Stomach (tissue), 9 donors: Measurements from ENCODE around the gene SSR4. TPM values are rescaled to one million over a fixed set of nuclear protein-coding genes. Genes with fewer than 3 reads are reported as not detected.
A peak's percentile ranks its signal among the peaks of the same experiment; 100 is the strongest.

ENCODE experiments used
- DNase-seq, 2 donors: peaks; one replicate each; pipeline versions ENCODE4 v3.0.0 to v3.0.0-alpha.2; 2013 to 2019
- H3K27ac ChIP-seq, 5 donors: fragments of 200-600 bp in 4 of 5; sonication (generic) in 4 of 5; one replicate each; pipeline ENCODE4 v1.5.1; 2013 to 2019; ENCODE audit warnings: mild to moderate bottlenecking in 1 of 5, moderate library complexity in 1 of 5
- H3K27me3 ChIP-seq, 3 donors: fragments of 200-600 bp; sonication (generic); one replicate each; pipeline ENCODE4 v1.5.1; 2017 to 2019; ENCODE audit warnings: mixed run types in 1 of 3
- H3K36me3 ChIP-seq, 4 donors: fragments of 200-600 bp; sonication (generic); 1 replicate in 3 of 4; 2 replicates in 1 of 4; pipeline ENCODE4 v1.5.1; 2016 to 2019
- H3K4me1 ChIP-seq, 4 donors: fragments of 200-600 bp; sonication (generic); one replicate each; pipeline ENCODE4 v1.5.1; 2016 to 2019
- H3K4me3 ChIP-seq, 4 donors: fragments of 200-600 bp; sonication (generic) in 3 of 4; one replicate each; pipeline ENCODE4 v1.5.1; 2016 to 2019; ENCODE audit warnings: mild to moderate bottlenecking in 1 of 4
- H3K9me3 ChIP-seq, 4 donors: fragments of 200-600 bp; sonication (generic); one replicate each; pipeline ENCODE4 v1.5.1; 2016 to 2019
- CTCF ChIP-seq, 7 experiments: fragments of 450-650 bp in 4 of 7; fragments of 200-600 bp in 3 of 7; sonication (generic) in 3 of 7; IDR thresholded peaks; one replicate each; pipeline ENCODE4 v1.5.1; 2016 to 2019; ENCODE audit warnings: antibody characterized with exemption in 7 of 7, control low read depth in 2 of 7, mild to moderate bottlenecking in 1 of 7
- EP300 ChIP-seq: sonication (generic); formaldehyde crosslinking; IDR thresholded peaks from one replicate; pipeline ENCODE4 v1.6.1; 2017; ENCODE audit warnings: antibody characterized with exemption
- POLR2A ChIP-seq, 4 donors: fragments of 450-650 bp; IDR thresholded peaks; one replicate each; pipeline ENCODE4 v1.6.1; 2016; ENCODE audit warnings: antibody characterized with exemption in 4 of 4, control low read depth in 2 of 4, mild to moderate bottlenecking in 1 of 4, moderate library complexity in 1 of 4
- POLR2AphosphoS5 ChIP-seq, 3 donors: sonication (generic); formaldehyde crosslinking; IDR thresholded peaks; one replicate each; pipeline ENCODE4 v1.6.1; 2016; ENCODE audit warnings: antibody characterized with exemption in 3 of 3
- WGBS, 5 donors: extraction: QIAGEN DNeasy Blood & Tissue Kit in 3 of 5; methylation state at CpG; one replicate each; pipeline versions ENCODE4 v1.1.5 to v1.1.7; 2013 to 2018; 5-methylcytosine and 5-hydroxymethylcytosine counted together
- intact Hi-C: fragments of 100-400 bp; cut with DNase I; formaldehyde crosslinking; loops from one replicate; pipeline ENCODE4 v1.15.1; 2023; ENCODE audit warnings: low total_unique reads
- polyA plus RNA-seq, 3 donors: library from polyadenylated mRNA; stranded (reverse); fragments of 200-250 nt; gene quantifications; one replicate each; pipeline ENCODE4 v1.2.3, GENCODE V29; 2013
- total RNA-seq, 5 donors: library from RNA; depleted of rRNA; stranded (reverse); fragments of >200 nt; gene quantifications; one replicate each; pipeline versions ENCODE4 v1.1.0 to v1.2.3, GENCODE V29; 2014 to 2016
- donor health status: healthy with polysubstance abuse.
- donor health status: Bipolar disorder and iron deficiency.
- donor health status: healthy.

SSR4 gene
- total and polyA plus RNA-seq, 8 donors: 13.9 to 717 (median 174) TPM

- TF ChIP-seq EP300 (no peak), POLR2A (IDR thresholded peaks at IDR 0.05) (no peak), POLR2AphosphoS5 (IDR thresholded peaks at IDR 0.05) (no peak), CTCF (IDR thresholded peaks at IDR 0.05) (no peak)
- WGBS, 5 donors: 82 to 98% (median 90%) methylated on average over 5 to 18 of the region's 20 CpGs; no CpG with 5 or more reads in 1 of the 5 donors
- no peaks in the 10 kb centered on the region for H3K9me3 ChIP-seq
- intact Hi-C loops: no loop called here
- peaks cover 0 to 28% (median 2%) of the 10 kb centered on the region in 4 donors for H3K36me3 ChIP-seq
- H3K4me1 ChIP-seq: peaks cover 0 to 34% (median 26%) of the 10 kb centered on the region in 4 donors
- DNase-seq: peak in 1 of 2 donors; percentile 1
- no peak overlapping the region for H3K4me3 ChIP-seq
- H3K27me3 ChIP-seq: peaks cover 0 to 3% (median 0%) of the 10 kb centered on the region in 3 donors
- no peak overlapping the region for H3K27ac ChIP-seq
Measured at GRCh38 chrX:153767674-153768055, 26.8 kb upstream of the SSR4 start.

GRCh38 chrX:153768311-153769157 is 25.9 kb upstream of the SSR4 start:
- DNase-seq: peak in 1 of 2 donors; percentile 11
- Histone ChIP-seq H3K27ac (no peak overlapping the region), H3K4me3 (no peak overlapping the region), H3K4me1 (peaks cover 0 to 34% (median 26%) of the 10 kb centered on the region in 4 donors), H3K9me3 (no peaks in the 10 kb centered on the region), H3K36me3 (peaks cover 0 to 34% (median 2%) of the 10 kb centered on the region in 4 donors), H3K27me3 (peaks cover 0 to 3% (median 0%) of the 10 kb centered on the region in 3 donors)
- no peak for TF ChIP-seq POLR2A (IDR thresholded peaks at IDR 0.05)
- 76 to 91% (median 85%) methylated on average over 8 to 22 of the region's 22 CpGs for WGBS, 5 donors
- intact Hi-C loops: no loop called here

- no peak overlapping the region for H3K27ac ChIP-seq
- intact Hi-C loops: no loop called here
- H3K4me1 ChIP-seq: peaks cover 0 to 29% (median 20%) of the 10 kb centered on the region in 4 donors
- TF ChIP-seq CTCF (IDR thresholded peaks at IDR 0.05): no peak
- 80 to 91% (median 90%) methylated on average over 16 to 23 of the region's 23 CpGs for WGBS, 5 donors
- no peaks in the 10 kb centered on the region for H3K9me3 ChIP-seq
- H3K27me3 ChIP-seq: peaks cover 0 to 3% (median 0%) of the 10 kb centered on the region in 3 donors
- peaks cover 0 to 42% (median 4%) of the 10 kb centered on the region in 4 donors for H3K36me3 ChIP-seq
- peak in 1 of 2 donors; percentile 1 for DNase-seq
- H3K4me3 ChIP-seq: no peak overlapping the region
Measured at GRCh38 chrX:153769158-153769864, 25.2 kb upstream of the SSR4 start.

- no peak overlapping the region for H3K4me3 ChIP-seq
- no peak overlapping the region for H3K27ac ChIP-seq
- peaks cover 0 to 22% (median 14%) of the 10 kb centered on the region in 4 donors for H3K4me1 ChIP-seq
- H3K27me3 ChIP-seq: no peaks in the 10 kb centered on the region
- TF ChIP-seq POLR2A (IDR thresholded peaks at IDR 0.05) (no peak), CTCF (IDR thresholded peaks at IDR 0.05) (no peak), EP300 (no peak), POLR2AphosphoS5 (IDR thresholded peaks at IDR 0.05) (no peak)
- no peaks in the 10 kb centered on the region for H3K9me3 ChIP-seq
- peaks cover 0 to 49% (median 7%) of the 10 kb centered on the region in 4 donors for H3K36me3 ChIP-seq
- DNase-seq: peak in 1 of 2 donors; percentile 3
- intact Hi-C loops: no loop called here
- 80 to 90% (median 85%) methylated on average over 10 to 25 of the region's 25 CpGs for WGBS, 5 donors
Measured at GRCh38 chrX:153769865-153770600, 24.4 kb upstream of the SSR4 start.
